B cell (primary cell): ENCODE data around the gene EBF3. TPM values are rescaled to one million over a fixed set of nuclear protein-coding genes. Genes with fewer than 3 reads are reported as not detected.

Experiments used
- ATAC-seq: fragments of 200-7000 bp; cut with Tn5 transposase; one replicate; pipeline ENCODE4 v1.10.0; 2021; ENCODE audit warnings: low read depth, mild to moderate bottlenecking, moderate number of reproducible peaks, moderate library complexity
- CTCF ChIA-PET: fragments of 350-600 bp; sonication (Branson Sonifier 250); formaldehyde crosslinking; loops from one replicate; lab custom pipeline; 2021; ENCODE audit warnings: antibody characterized with exemption, inconsistent platforms; lab: Charles Lee
- POLR2A ChIA-PET: fragments of 350-600 bp; sonication (Branson Sonifier 250); formaldehyde crosslinking; loops from one replicate; lab custom pipeline; 2021; ENCODE audit warnings: antibody characterized with exemption; lab: Charles Lee
- DNase-seq: peaks from one replicate; pipeline ENCODE4 v3.0.0; 2013
- H2AFZ ChIP-seq: 2 replicates; pipeline ENCODE4 v1.6.1; 2012; ENCODE audit warnings: mild to moderate bottlenecking, low read depth, low read length; ENCODE audit not compliant: insufficient read depth, poor library complexity, severe bottlenecking
- H3K27ac ChIP-seq, 2 donors: 1 replicate in 1 of 2; 2 replicates in 1 of 2; pipeline ENCODE4 v1.5.1; 2012 to 2013; ENCODE audit warnings: low read length in 2 of 2, mild to moderate bottlenecking in 2 of 2, moderate library complexity in 1 of 2
- H3K27me3 ChIP-seq, 4 experiments: fragments of 200-600 bp in 1 of 4; sonication (generic) in 1 of 4; replicated peaks in 1 of 4; 1 replicate in 2 of 4; 2 replicates in 2 of 4; pipeline versions ENCODE4 v1.6.1 to v1.7.0; 2013 to 2016; ENCODE audit warnings: low read length in 3 of 4, mild to moderate bottlenecking in 2 of 4, mixed read lengths in 1 of 4, moderate library complexity in 1 of 4; ENCODE audit not compliant: insufficient read depth in 4 of 4, control insufficient read depth in 3 of 4; ENCODE audit errors: control extremely low read depth in 1 of 4
- H3K36me3 ChIP-seq, 2 experiments: replicated peaks in 1 of 2; 1 replicate in 1 of 2; 2 replicates in 1 of 2; pipeline versions ENCODE4 v1.6.1 to v1.7.1; 2013; ENCODE audit warnings: low read length in 1 of 2; ENCODE audit not compliant: insufficient read depth in 2 of 2, control insufficient read depth in 1 of 2; ENCODE audit errors: control extremely low read depth in 1 of 2, extremely low read depth in 1 of 2
- H3K4me1 ChIP-seq, 2 donors: fragments of 200-600 bp in 1 of 2; sonication (generic) in 1 of 2; 1 replicate in 1 of 2; 2 replicates in 1 of 2; pipeline versions ENCODE4 v1.5.1 to v1.6.1; 2013 to 2017; ENCODE audit warnings: low read length in 2 of 2; ENCODE audit not compliant: control insufficient read depth in 2 of 2, insufficient read depth in 2 of 2
- H3K4me2 ChIP-seq: replicated peaks from 2 replicates; pipeline ENCODE3; 2012; ENCODE audit warnings: mild to moderate bottlenecking, low read depth, low read length; ENCODE audit not compliant: poor library complexity, severe bottlenecking
- H3K4me3 ChIP-seq, 5 experiments: fragments of 200-600 bp in 1 of 5; sonication (generic) in 1 of 5; 1 replicate in 3 of 5; 2 replicates in 2 of 5; pipeline versions ENCODE4 v1.5.1 to v1.7.0; 2011 to 2016; ENCODE audit warnings: low read length in 4 of 5, mild to moderate bottlenecking in 4 of 5, low read depth in 2 of 5, control low read depth in 1 of 5, moderate library complexity in 1 of 5; ENCODE audit not compliant: insufficient read depth in 1 of 5; ENCODE audit errors: control extremely low read depth in 1 of 5, extremely low read depth in 1 of 5
- H3K79me2 ChIP-seq: fragments of 200-600 bp; sonication (generic); one replicate; pipeline ENCODE4 v1.6.0; 2016; ENCODE audit warnings: low read length; ENCODE audit not compliant: control insufficient read depth, insufficient read depth
- H3K9ac ChIP-seq: fragments of 200-600 bp; sonication (generic); 2 replicates; pipeline ENCODE4 v1.6.1; 2017; ENCODE audit warnings: mild to moderate bottlenecking, low read length, moderate library complexity
- H3K9me3 ChIP-seq, 3 donors: one replicate each; pipeline versions ENCODE4 v1.6.1 to v1.7.1; 2013; ENCODE audit warnings: low read length in 2 of 3; ENCODE audit not compliant: control insufficient read depth in 2 of 3, insufficient read depth in 1 of 3; ENCODE audit errors: control extremely low read depth in 1 of 3
- H4K20me1 ChIP-seq: 2 replicates; pipeline ENCODE4 v1.6.0; 2012; ENCODE audit warnings: mild to moderate bottlenecking, low read length; ENCODE audit not compliant: insufficient read depth, control insufficient read depth, poor library complexity, severe bottlenecking
- H3K27ac Mint-ChIP-seq: one replicate; pipeline ENCODE4 v1.8.0; 2021; ENCODE audit warnings: mixed read lengths
- H3K27me3 Mint-ChIP-seq: one replicate; pipeline ENCODE4 v1.8.0; 2021; ENCODE audit warnings: mixed read lengths
- H3K4me1 Mint-ChIP-seq: one replicate; pipeline ENCODE4 v1.8.0; 2021; ENCODE audit warnings: mixed read lengths
- H3K4me3 Mint-ChIP-seq: one replicate; pipeline ENCODE4 v1.8.0; 2021; ENCODE audit warnings: mixed read lengths
- H3K9me3 Mint-ChIP-seq: one replicate; pipeline ENCODE4 v1.8.0; 2022; ENCODE audit warnings: mixed read lengths; ENCODE audit not compliant: insufficient read depth
- CTCF ChIP-seq: fragments of 200-600 bp; IDR thresholded peaks from one replicate; pipeline ENCODE4 v1.8.0; 2022; ENCODE audit warnings: antibody characterized with exemption, mild to moderate bottlenecking
- EZH2 ChIP-seq: IDR thresholded peaks from 2 replicates; pipeline ENCODE4 v1.6.1; 2012; ENCODE audit warnings: borderline replicate concordance, low read depth, mild to moderate bottlenecking, moderate library complexity, low read length; ENCODE audit not compliant: insufficient read depth, poor library complexity, severe bottlenecking
- WGBS: methylation state at CpG from one replicate; pipeline ENCODE4 v1.1.5; 2013; ENCODE audit warnings: missing lambda C conversion rate; ENCODE audit not compliant: insufficient coverage; 5-methylcytosine and 5-hydroxymethylcytosine counted together
- intact Hi-C: fragments of 100-400 bp; cut with micrococcal nuclease; formaldehyde crosslinking; loops from one replicate; pipeline ENCODE4 v1.10.0; 2022
- polyA plus RNA-seq: library from polyadenylated mRNA; depleted of rRNA; stranded (reverse); fragments of >200 nt; gene quantifications from 2 replicates; pipeline ENCODE4 v1.2.3, GENCODE V29; 2012
- total RNA-seq, 2 donors: library from RNA; stranded (reverse); fragments of 120-200 nt in 1 of 2; gene quantifications; 1 replicate in 1 of 2; 2 replicates in 1 of 2; pipeline versions ENCODE4 v1.2.3 to v1.2.4, GENCODE V29; 2013 to 2022

Gene EBF3
- total and polyA plus RNA-seq, 2 donors (not counting 1 experiment from before 2014, with no cell fraction given), result not detected

GRCh38 chr10:129945526-129945925, 18.5 kb downstream of the EBF3 start:
- H3K9ac ChIP-seq, result no peak overlapping the region
- WGBS, result 100% methylated on average over 6 of the region's 8 CpGs
- Mint-ChIP-seq H3K27me3 (peaks cover 5% of the 10 kb centered on the region), H3K4me3 (no peak overlapping the region), H3K4me1 (no peaks in the 10 kb centered on the region), H3K9me3 (no peaks in the 10 kb centered on the region), H3K27ac (no peak overlapping the region)
- POLR2A ChIA-PET, result no interaction called here
- no peak overlapping the region for H3K4me2 ChIP-seq
- CTCF ChIA-PET, result no interaction called here
- H2AFZ ChIP-seq, result no peak overlapping the region
- intact Hi-C loops, result no loop called here
- H3K4me1 ChIP-seq, result no peaks in the 10 kb centered on the region
- no peaks in the 10 kb centered on the region for H3K79me2 ChIP-seq
- TF ChIP-seq EZH2 (no peak), CTCF (no peak)
- no peak overlapping the region for H3K27ac ChIP-seq
- no peaks in the 10 kb centered on the region for H3K9me3 ChIP-seq
- no peak overlapping the region for H3K4me3 ChIP-seq
- no peaks in the 10 kb centered on the region for H4K20me1 ChIP-seq
- ATAC-seq (no peak), DNase-seq (no peak)
- H3K36me3 ChIP-seq, result no peaks in the 10 kb centered on the region
- peaks cover 0 to 5% (median under 1%) of the 10 kb centered on the region in 4 experiments for H3K27me3 ChIP-seq

DNA sequence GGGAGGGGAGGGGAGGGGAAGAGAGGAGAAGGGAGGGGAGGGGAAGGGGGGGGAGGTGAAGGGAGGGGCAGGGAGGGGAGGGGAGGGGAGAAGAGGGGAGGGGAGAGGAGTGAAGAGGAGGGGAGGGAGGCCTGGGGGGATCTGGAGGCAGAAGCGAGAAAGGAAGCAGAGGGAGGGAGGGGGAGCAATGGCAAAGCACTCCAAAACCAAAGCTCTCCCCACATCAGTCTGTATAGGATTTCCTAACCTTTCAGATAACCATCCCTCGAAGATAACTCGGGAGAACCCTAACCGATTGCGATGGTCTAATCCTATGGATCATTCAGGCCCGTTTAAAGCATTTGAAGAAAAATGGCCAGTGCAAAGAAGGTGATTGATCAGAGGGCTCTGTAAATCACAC, 19.0 kb downstream of the EBF3 start:
- Histone ChIP-seq H3K27ac (no peak overlapping the region), H3K4me3 (no peak overlapping the region), H3K9ac (no peak overlapping the region), H3K27me3 (peaks cover 0 to 5% (median under 1%) of the 10 kb centered on the region in 4 experiments), H3K4me2 (no peak overlapping the region), H4K20me1 (no peaks in the 10 kb centered on the region), H2AFZ (no peak overlapping the region), H3K79me2 (no peaks in the 10 kb centered on the region), H3K4me1 (no peaks in the 10 kb centered on the region), H3K9me3 (no peaks in the 10 kb centered on the region), H3K36me3 (no peaks in the 10 kb centered on the region)
- Mint-ChIP-seq H3K4me3 (no peak overlapping the region), H3K9me3 (no peaks in the 10 kb centered on the region), H3K4me1 (no peaks in the 10 kb centered on the region), H3K27me3 (peaks cover 5% of the 10 kb centered on the region), H3K27ac (no peak overlapping the region)
- intact Hi-C loops, result no loop called here
- DNase-seq (no peak), ATAC-seq (no peak)
- no peak for TF ChIP-seq EZH2
- no peak for TF ChIP-seq CTCF
- POLR2A ChIA-PET, result no interaction called here
- WGBS, result 96% methylated on average over 4 of the region's 6 CpGs
- CTCF ChIA-PET, result no interaction called here
